ENCODE data around the gene THBS1.

The THBS1 gene

DNA sequence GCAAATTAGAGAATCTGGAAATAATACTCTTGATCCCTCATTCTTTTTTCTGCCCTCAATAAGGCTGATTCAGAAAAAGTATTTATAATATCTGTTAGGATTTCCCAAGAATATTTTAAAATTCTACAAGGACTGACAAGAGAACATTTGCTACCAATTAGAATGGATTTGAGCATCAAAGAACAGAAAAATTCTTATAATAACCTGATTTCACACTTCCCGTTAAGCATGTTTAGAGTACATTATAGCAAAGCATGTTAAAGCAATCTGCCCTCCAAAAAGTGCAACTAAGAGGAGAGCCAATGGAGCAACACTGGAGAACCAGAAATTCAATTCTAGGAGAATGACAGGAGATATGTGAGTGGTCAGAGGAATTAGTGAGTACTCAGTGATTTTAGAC, 57.2 kb downstream of the THBS1 start:
- H3K4me3 ChIP-seq (ENCODE audit: low read length): no peak overlapping the region
- no peak for TF ChIP-seq ZNF274 (IDR thresholded peaks at IDR 0.05; ENCODE audit: low read depth, low read length)

DNA sequence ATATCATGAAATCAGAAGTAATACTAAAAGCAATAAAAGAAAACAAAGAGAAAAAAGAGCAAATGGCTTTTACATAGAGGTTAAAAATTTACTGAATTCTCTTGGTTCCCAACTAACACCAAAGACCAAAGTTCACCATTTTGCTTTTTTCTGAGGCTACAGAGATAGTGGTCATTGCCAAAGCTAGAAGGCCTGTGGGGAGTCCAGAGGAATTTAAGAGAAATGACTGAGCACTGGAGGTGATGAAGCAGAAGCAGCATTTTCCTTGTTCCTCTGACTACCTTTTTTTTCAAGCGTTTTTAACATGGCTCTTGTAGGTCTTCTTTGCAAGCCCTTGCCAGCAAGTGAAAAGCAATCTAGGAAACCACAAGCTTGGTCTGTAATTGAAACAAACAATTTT, 58.2 kb downstream of the THBS1 start:
- no peak for TF ChIP-seq ZNF274 (IDR thresholded peaks at IDR 0.05; ENCODE audit: low read depth, low read length)
- H3K4me3 ChIP-seq (ENCODE audit: low read length): no peak overlapping the region

DNA sequence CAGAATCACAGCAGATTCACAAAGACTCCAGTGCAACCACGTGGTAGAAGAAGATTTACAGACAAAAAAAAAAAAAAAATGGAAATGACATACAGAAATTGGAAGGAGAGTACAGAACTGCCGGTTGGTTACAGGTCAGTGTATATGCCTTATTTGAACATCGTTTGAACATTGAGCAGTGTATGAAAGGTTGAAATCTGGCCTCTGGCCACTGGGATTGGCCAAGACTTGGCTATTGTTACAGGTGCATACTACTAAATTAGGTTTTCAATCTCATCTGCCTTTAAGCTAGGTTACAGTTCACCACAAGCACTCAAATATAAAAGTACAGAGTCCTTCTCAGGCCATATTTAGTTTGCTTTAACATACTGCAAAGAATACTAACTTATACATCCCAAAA, 59.8 kb downstream of the THBS1 start:
- no peak for TF ChIP-seq ZNF274 (IDR thresholded peaks at IDR 0.05; ENCODE audit: low read depth, low read length)
- H3K4me3 ChIP-seq (ENCODE audit: low read length): no peak overlapping the region

DNA sequence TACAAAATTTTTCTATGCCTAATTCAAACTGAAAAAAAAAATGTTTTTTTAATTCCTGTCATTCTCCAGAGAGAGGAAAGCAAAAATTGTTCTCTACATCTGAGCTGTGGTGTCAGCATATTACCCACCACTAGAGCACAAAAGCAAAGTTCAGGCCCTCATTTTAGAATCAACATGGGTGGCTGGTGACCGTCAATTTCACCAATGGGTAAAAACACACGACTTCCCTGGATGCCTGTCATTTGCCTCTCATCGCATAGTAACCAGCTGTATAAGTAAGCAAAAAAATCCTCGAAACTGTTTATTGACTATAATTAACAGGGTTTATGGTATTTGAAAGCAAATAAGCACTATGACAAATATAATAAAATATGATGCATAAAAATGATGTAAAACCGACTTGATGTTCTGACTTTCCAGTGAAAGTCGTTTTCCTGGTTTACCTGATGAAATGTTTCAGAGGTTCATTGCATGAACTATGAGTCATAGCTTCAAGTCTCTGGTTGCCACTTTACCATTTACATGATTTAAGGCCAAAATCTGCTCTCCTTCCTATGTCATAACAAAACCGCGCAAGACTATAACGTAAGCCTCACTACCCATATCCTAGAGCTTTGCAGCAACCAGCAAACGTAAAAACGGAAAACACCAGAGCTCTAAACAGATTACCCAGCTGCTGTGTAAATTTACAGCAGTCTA, 60.5 kb downstream of the THBS1 start:
- H3K4me3 ChIP-seq (ENCODE audit: low read length): no peak overlapping the region
- no peak for TF ChIP-seq ZNF274 (IDR thresholded peaks at IDR 0.05; ENCODE audit: low read depth, low read length)

GRCh38 chr15:39642011-39642640, 61.2 kb downstream of the THBS1 start:
- no peak overlapping the region for H3K4me3 ChIP-seq (ENCODE audit: low read length)
- TF ChIP-seq ZNF274 (IDR thresholded peaks at IDR 0.05; ENCODE audit: low read depth, low read length): no peak

GRCh38 chr15:39643727-39644126, 62.8 kb downstream of the THBS1 start:
- H3K4me3 ChIP-seq (ENCODE audit: low read length): no peak overlapping the region
- no peak for TF ChIP-seq ZNF274 (IDR thresholded peaks at IDR 0.05; ENCODE audit: low read depth, low read length)

DNA sequence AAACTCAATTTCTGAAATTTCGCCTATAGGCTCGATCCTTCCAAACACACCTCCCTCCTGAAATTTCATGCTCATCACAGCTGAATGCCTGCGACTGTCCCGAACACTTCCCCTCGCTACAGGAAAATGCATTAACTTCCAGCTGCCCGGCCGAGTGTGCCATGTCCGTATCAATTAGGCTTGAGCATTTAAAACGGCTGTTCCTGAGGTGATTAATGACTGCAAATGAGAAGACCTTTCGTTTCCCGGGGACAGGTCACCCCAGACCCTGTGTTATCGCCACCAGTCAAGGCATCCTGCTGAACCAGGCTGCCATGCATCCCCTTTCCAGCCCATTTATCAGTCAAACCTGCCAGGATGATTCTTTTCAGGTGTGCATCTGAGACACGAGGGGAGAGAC, 63.3 kb downstream of the THBS1 start:
- no peak for TF ChIP-seq ZNF274 (IDR thresholded peaks at IDR 0.05; ENCODE audit: low read depth, low read length)
- H3K4me3 ChIP-seq (ENCODE audit: low read length): no peak overlapping the region

- no peak for TF ChIP-seq ZNF274 (IDR thresholded peaks at IDR 0.05; ENCODE audit: low read depth, low read length)
- no peak overlapping the region for H3K4me3 ChIP-seq (ENCODE audit: low read length)
Measured at GRCh38 chr15:39645138-39645975, 64.5 kb downstream of the THBS1 start.

- TF ChIP-seq ZNF274 (IDR thresholded peaks at IDR 0.05; ENCODE audit: low read depth, low read length): no peak
- H3K4me3 ChIP-seq (ENCODE audit: low read length): no peak overlapping the region
Measured at GRCh38 chr15:39645976-39646257, 65.0 kb downstream of the THBS1 start.

DNA sequence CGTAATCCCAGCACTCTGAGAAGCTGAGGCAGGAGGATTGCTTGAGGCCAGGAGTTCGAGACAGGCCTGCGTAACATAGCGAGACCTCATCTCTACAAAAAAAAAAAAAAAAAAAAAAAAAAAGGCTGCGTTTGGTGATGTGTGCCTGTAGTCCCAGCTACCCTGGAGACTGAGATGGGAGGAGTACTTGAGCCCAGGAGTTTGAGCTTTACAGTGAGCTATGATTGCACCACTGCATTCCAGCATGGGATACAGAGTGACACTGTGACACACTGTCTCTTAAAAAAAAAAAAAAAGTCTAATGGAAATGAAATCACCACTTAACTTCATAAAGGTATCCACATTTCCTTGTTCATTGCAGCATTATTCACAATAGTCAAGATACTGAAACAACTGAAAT, 65.5 kb downstream of the THBS1 start:
- no peak for TF ChIP-seq ZNF274 (IDR thresholded peaks at IDR 0.05; ENCODE audit: low read depth, low read length)

More for the DNA sequence above, 65.5 kb downstream of the THBS1 start:
- H3K4me3 ChIP-seq (ENCODE audit: low read length): no peak overlapping the region
